H1 (cell line): ENCODE measurements around the gene RETREG1.

ENCODE experiments used
- BACH1 ChIP-seq: IDR thresholded peaks from 2 replicates; pipeline ENCODE4 v1.6.1; 2012; ENCODE audit warnings: low read length, improper control_type of control experiment
- BRCA1 ChIP-seq: IDR thresholded peaks from 2 replicates; pipeline ENCODE4 v1.6.1; 2012; ENCODE audit warnings: low read depth, low read length, improper control_type of control experiment
- CHD1 ChIP-seq: IDR thresholded peaks from 2 replicates; pipeline ENCODE4 v1.6.1; 2012; ENCODE audit warnings: low read depth, low read length, improper control_type of control experiment
- CHD2 ChIP-seq: IDR thresholded peaks from 2 replicates; pipeline ENCODE4 v1.6.1; 2012; ENCODE audit warnings: low read length, improper control_type of control experiment
- EP300 ChIP-seq, 2 experiments: IDR thresholded peaks; 1 replicate in 1 of 2; 2 replicates in 1 of 2; pipeline ENCODE4 v1.6.1; 2011 to 2012; ENCODE audit warnings: low read depth in 2 of 2, low read length in 2 of 2, mild to moderate bottlenecking in 2 of 2, borderline replicate concordance in 1 of 2, inconsistent platforms in 1 of 2, moderate library complexity in 1 of 2
- JUN ChIP-seq: IDR thresholded peaks from 2 replicates; pipeline ENCODE4 v1.6.1; 2011; ENCODE audit warnings: low read depth, mild to moderate bottlenecking, improper control_type of control experiment, low read length
- PHF8 ChIP-seq: fragments of 200-600 bp; sonication (generic); conservative IDR thresholded peaks from 2 replicates; pipeline ENCODE4 v1.7.1; 2012; ENCODE audit warnings: low read depth, mild to moderate bottlenecking, inconsistent platforms, low read length, moderate library complexity
- POLR2AphosphoS5 ChIP-seq: IDR thresholded peaks from 2 replicates; pipeline ENCODE4 v1.6.1; 2011; ENCODE audit warnings: low read depth, low read length
- POU5F1 ChIP-seq: IDR thresholded peaks from 2 replicates; pipeline ENCODE4 v1.6.1; 2011; ENCODE audit warnings: low read depth, mild to moderate bottlenecking, low read length, moderate library complexity
- RBBP5 ChIP-seq: IDR thresholded peaks from 2 replicates; pipeline ENCODE4 v1.7.1; 2012; ENCODE audit warnings: low read depth, mild to moderate bottlenecking, inconsistent platforms, low read length, moderate library complexity, borderline replicate concordance
- SIN3A ChIP-seq, 2 experiments: IDR thresholded peaks in 1 of 2; conservative IDR thresholded peaks in 1 of 2; 2 replicates each; pipeline ENCODE4 v1.6.1; 2011 to 2012; ENCODE audit warnings: low read length in 2 of 2, improper control_type of control experiment in 1 of 2, low read depth in 1 of 2, mild to moderate bottlenecking in 1 of 2
- TF ChIP-seq, protein P1 (sequence below): IDR thresholded peaks from 2 replicates; pipeline ENCODE4 v1.6.1; 2011; ENCODE audit warnings: low read depth, mild to moderate bottlenecking, low read length; ENCODE audit not compliant: insufficient read depth
- TF ChIP-seq, protein P2 (sequence below), 3 experiments: IDR thresholded peaks; 1 replicate in 2 of 3; 2 replicates in 1 of 3; pipeline versions ENCODE4 v1.5.1 to v1.6.1; 2011; ENCODE audit warnings: low read length in 3 of 3, mild to moderate bottlenecking in 3 of 3, inconsistent platforms in 2 of 3, low read depth in 1 of 3, moderate library complexity in 1 of 3; ENCODE audit not compliant: insufficient read depth in 1 of 3; ENCODE audit errors: control extremely low read depth in 1 of 3
- TF ChIP-seq, protein P3 (sequence below): IDR thresholded peaks from 2 replicates; pipeline ENCODE4 v1.6.1; 2012; ENCODE audit warnings: low read length, inconsistent platforms

DNA sequence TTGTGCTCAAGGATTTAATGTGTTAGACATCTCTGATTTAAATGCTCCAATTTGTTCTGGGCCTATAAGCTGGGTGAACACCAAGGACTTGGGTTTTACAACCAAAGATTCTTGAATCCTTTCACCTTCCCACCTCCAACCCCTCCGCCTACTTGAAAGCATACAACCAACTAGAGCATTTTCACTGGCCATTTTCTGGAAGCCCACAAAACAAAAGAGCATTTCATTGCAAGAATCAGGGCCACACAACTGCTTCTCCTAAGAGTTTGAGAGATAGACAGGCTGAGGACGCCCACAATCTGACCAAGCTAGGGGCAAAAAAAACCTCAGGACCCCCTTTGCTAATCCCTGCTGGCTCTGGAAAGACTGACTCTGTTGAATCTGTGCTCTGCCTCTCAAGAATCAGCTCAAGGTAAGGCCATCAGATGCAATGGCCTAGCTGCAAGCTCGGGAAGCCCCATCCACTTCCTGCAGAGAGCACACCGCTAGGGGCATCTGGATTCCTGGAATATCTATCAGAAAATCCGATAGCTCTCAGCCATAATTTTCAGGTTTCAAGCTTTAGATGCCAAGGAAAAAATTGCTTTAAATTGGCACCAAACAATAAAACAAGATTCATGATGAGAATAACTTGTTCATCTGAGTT, 57.7 kb downstream of the RETREG1 start:
- TF ChIP-seq, protein P1, sequence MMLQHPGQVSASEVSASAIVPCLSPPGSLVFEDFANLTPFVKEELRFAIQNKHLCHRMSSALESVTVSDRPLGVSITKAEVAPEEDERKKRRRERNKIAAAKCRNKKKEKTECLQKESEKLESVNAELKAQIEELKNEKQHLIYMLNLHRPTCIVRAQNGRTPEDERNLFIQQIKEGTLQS, result no peak
- TF ChIP-seq POU5F1, result no peak
- TF ChIP-seq, protein P2, sequence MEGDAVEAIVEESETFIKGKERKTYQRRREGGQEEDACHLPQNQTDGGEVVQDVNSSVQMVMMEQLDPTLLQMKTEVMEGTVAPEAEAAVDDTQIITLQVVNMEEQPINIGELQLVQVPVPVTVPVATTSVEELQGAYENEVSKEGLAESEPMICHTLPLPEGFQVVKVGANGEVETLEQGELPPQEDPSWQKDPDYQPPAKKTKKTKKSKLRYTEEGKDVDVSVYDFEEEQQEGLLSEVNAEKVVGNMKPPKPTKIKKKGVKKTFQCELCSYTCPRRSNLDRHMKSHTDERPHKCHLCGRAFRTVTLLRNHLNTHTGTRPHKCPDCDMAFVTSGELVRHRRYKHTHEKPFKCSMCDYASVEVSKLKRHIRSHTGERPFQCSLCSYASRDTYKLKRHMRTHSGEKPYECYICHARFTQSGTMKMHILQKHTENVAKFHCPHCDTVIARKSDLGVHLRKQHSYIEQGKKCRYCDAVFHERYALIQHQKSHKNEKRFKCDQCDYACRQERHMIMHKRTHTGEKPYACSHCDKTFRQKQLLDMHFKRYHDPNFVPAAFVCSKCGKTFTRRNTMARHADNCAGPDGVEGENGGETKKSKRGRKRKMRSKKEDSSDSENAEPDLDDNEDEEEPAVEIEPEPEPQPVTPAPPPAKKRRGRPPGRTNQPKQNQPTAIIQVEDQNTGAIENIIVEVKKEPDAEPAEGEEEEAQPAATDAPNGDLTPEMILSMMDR (IDR thresholded peaks at IDR 0.05; ENCODE audit: control extremely low read depth in 1 of 3, insufficient read depth in 1 of 3, low read depth in 1 of 3, low read length in 3 of 3), result no peak
- TF ChIP-seq POLR2AphosphoS5, result no peak
- no peak for TF ChIP-seq RBBP5
- TF ChIP-seq EP300 (IDR thresholded peaks at IDR 0.05; ENCODE audit: borderline replicate concordance in 1 of 2, low read depth in 2 of 2, low read length in 2 of 2), result no peak
- no peak for TF ChIP-seq JUN
- no peak for TF ChIP-seq BRCA1
- no peak for TF ChIP-seq PHF8
- TF ChIP-seq CHD1, result no peak
- no peak for TF ChIP-seq SIN3A (conservative IDR thresholded peaks at IDR 0.05 in 1 of 2, IDR thresholded peaks at IDR 0.05 in 1 of 2; ENCODE audit: low read depth in 1 of 2, low read length in 2 of 2)
- TF ChIP-seq BACH1, result no peak
- no peak for TF ChIP-seq CHD2
- TF ChIP-seq, protein P3, sequence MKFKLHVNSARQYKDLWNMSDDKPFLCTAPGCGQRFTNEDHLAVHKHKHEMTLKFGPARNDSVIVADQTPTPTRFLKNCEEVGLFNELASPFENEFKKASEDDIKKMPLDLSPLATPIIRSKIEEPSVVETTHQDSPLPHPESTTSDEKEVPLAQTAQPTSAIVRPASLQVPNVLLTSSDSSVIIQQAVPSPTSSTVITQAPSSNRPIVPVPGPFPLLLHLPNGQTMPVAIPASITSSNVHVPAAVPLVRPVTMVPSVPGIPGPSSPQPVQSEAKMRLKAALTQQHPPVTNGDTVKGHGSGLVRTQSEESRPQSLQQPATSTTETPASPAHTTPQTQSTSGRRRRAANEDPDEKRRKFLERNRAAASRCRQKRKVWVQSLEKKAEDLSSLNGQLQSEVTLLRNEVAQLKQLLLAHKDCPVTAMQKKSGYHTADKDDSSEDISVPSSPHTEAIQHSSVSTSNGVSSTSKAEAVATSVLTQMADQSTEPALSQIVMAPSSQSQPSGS, result no peak
